AG04449 (cell line): ENCODE results near the gene ABCA9.

Source experiments
- CTCF ChIA-PET: fragments of 350-600 bp; formaldehyde crosslinking; extraction: SDS; loops from one replicate; lab custom pipeline; 2021; ENCODE audit warnings: antibody characterized with exemption; lab: Yijun Ruan, JAX
- POLR2A ChIA-PET: fragments of 400-600, 350-600 bp; formaldehyde crosslinking; extraction: SDS; loops from one replicate; lab custom pipeline; 2020; ENCODE audit warnings: antibody characterized with exemption, inconsistent platforms; lab: Yijun Ruan, JAX
- DNase-seq: peaks from one replicate; pipeline ENCODE4 v3.0.0-alpha.2; 2010; ENCODE audit warnings: low read depth, low spot score
- H3K4me3 ChIP-seq: 2 replicates; pipeline ENCODE4 v1.5.1; 2011; ENCODE audit warnings: low read depth, mild to moderate bottlenecking, control low read depth, low read length
- TF ChIP-seq, protein P1 (sequence below): IDR thresholded peaks from one replicate; pipeline ENCODE4 v1.5.1; 2011; ENCODE audit warnings: mild to moderate bottlenecking, moderate library complexity, low read length, control low read depth, inconsistent platforms; ENCODE audit not compliant: insufficient read depth; ENCODE audit errors: missing control alignments

Gene ABCA9

GRCh38 chr17:69050999-69051775, 9.5 kb downstream of the ABCA9 start:
- TF ChIP-seq, protein P1, sequence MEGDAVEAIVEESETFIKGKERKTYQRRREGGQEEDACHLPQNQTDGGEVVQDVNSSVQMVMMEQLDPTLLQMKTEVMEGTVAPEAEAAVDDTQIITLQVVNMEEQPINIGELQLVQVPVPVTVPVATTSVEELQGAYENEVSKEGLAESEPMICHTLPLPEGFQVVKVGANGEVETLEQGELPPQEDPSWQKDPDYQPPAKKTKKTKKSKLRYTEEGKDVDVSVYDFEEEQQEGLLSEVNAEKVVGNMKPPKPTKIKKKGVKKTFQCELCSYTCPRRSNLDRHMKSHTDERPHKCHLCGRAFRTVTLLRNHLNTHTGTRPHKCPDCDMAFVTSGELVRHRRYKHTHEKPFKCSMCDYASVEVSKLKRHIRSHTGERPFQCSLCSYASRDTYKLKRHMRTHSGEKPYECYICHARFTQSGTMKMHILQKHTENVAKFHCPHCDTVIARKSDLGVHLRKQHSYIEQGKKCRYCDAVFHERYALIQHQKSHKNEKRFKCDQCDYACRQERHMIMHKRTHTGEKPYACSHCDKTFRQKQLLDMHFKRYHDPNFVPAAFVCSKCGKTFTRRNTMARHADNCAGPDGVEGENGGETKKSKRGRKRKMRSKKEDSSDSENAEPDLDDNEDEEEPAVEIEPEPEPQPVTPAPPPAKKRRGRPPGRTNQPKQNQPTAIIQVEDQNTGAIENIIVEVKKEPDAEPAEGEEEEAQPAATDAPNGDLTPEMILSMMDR, result no peak

GRCh38 chr17:69048634-69049033, 12.1 kb downstream of the ABCA9 start:
- POLR2A ChIA-PET, result no interaction called here
- H3K4me3 ChIP-seq, result no peak overlapping the region
- CTCF ChIA-PET, result no interaction called here
- TF ChIP-seq, protein P1, result no peak
- DNase-seq, result no peak

More at GRCh38 chr17:69050999-69051775, 9.5 kb downstream of the ABCA9 start:
- ChIA-PET CTCF (no interaction called here), POLR2A (no interaction called here)
- no peak for DNase-seq
- H3K4me3 ChIP-seq, result no peak overlapping the region

GRCh38 chr17:69047368-69048263, 13.1 kb downstream of the ABCA9 start:
- POLR2A ChIA-PET, result no interaction called here

DNA sequence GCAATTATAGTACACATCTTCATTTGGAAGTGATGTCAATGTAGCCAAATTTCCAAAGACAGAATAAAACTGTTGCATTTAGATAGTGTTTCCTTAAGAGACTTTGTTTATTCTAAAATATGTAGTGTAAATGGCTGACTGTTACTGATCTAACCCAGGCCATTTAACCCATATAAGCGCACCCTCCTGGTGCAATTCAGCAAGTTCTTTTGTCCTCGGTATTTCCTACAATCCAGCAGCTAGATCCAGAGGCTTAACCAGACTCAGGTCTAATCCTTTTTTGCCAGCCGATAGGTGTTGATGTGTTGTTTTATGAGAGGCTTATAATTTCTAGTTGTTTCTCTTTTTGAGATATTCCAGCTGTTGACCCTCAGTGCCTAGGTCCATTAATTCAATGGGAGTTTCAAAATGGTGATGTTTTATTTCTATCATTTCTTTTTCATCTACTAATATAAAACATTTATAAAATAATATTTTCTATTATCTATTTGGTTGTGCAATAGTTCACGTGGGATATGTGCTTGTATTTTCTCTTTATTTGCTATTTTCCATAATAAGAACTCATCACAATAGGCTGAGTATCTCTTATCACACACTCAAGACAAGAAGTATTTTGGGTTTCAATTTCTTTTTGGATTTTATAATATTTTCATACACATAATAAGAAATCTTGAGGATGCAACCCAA, 14.5 kb downstream of the ABCA9 start:
- CTCF ChIA-PET, result no interaction called here
- TF ChIP-seq, protein P1, result no peak
- POLR2A ChIA-PET, result no interaction called here
- H3K4me3 ChIP-seq, result no peak overlapping the region
- no peak for DNase-seq

More at GRCh38 chr17:69047368-69048263, 13.1 kb downstream of the ABCA9 start:
- CTCF ChIA-PET, result no interaction called here
- H3K4me3 ChIP-seq, result no peak overlapping the region
- peak; percentile 42 for DNase-seq
- TF ChIP-seq, protein P1, result no peak

DNA sequence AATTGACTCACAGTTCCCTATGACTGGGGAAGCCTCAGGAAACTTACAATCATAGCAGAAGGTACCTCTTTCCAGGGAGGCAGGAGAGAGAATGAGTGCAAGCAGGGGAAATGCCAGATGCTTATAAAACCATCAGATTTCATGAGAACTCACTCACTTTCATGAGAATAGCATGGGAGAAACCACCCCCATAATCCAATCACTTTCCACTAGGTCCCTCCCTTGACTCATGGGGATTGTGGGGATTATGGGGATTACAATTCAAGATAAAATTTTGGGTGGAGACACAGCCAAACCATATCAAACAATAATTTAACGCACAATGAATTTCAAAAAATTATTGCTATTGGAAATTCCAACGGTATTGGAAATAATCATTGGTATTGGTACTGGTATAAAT, 15.1 kb downstream of the ABCA9 start:
- ChIA-PET POLR2A (no interaction called here), CTCF (no interaction called here)
- no peak overlapping the region for H3K4me3 ChIP-seq
- DNase-seq, result no peak
- TF ChIP-seq, protein P1, result no peak
